ENCODE data around the gene DMRTB1. TPM values are rescaled to one million over a fixed set of nuclear protein-coding genes. Genes with fewer than 3 reads are reported as not detected.

The DMRTB1 gene
- total and polyA plus RNA-seq, 9 of the 15 experiments (the other 6 are each of a cell fraction or from before 2014, with no cell fraction given): 0.06 to 0.35 (median 0.13) TPM; not detected in 3

- no peaks in the 10 kb centered on the region for H3K9me1 ChIP-seq (ENCODE audit: control insufficient read depth, insufficient read depth, low read length)
- no peak for DNase-seq (ENCODE audit: extremely low read depth in 1 of 4, low spot score in 3 of 4)
- no peak overlapping the region for H3K4me2 ChIP-seq (ENCODE audit: insufficient read depth, low read length)
- whole genome bisulfite sequencing (ENCODE audit: insufficient coverage, low coverage, missing lambda C conversion rate): 4% methylated on average over 4 of the region's 4 CpGs
- ChIA-PET POLR2A (interaction anchor here (1.5 kb wide), 1 partner anchor 17 kb away, joined by 3 read pairs; no protein-coding TSS in a partner anchor), CTCF (ENCODE audit: low intra/inter-chr PET ratio) (no interaction called here)
- H3K27me3 ChIP-seq (ENCODE audit: control insufficient read depth in 2 of 2, insufficient read depth in 2 of 2, low read length in 2 of 2): peaks cover 0 to 2% of the 10 kb centered on the region in 2 experiments; a peak in 2 of 5 replicates
- H3K4me3 ChIP-seq: no peak overlapping the region
- no peak for FAIRE-seq
- in situ Hi-C loops (cut with MboI): no loop called here
- H3K9ac ChIP-seq (ENCODE audit: insufficient read depth in 1 of 2, low read depth in 2 of 2, low read length in 2 of 2): no peak overlapping the region
- intact Hi-C loops (cut with micrococcal nuclease): no loop called here
- BruUV-seq (replicated peaks): no TSS peak
- no peak overlapping the region for H3K27ac ChIP-seq (ENCODE audit: extremely low read depth, low read depth, low read length)
- H2AFZ ChIP-seq (ENCODE audit: low read depth, low read length): no peak overlapping the region
- peaks cover 0 to 5% of the 10 kb centered on the region in 2 experiments; a peak in 2 of 5 replicates for H3K4me1 ChIP-seq (replicated peaks in 1 of 2; ENCODE audit: control insufficient read depth in 2 of 2, insufficient read depth in 2 of 2, low read length in 2 of 2)
- H3K9me3 ChIP-seq (replicated peaks; ENCODE audit: control insufficient read depth, insufficient read depth, low read depth, low read length): no peaks in the 10 kb centered on the region
- no peaks in the 10 kb centered on the region for H3K36me3 ChIP-seq (ENCODE audit: control insufficient read depth, insufficient read depth, low read length)
- H3K79me2 ChIP-seq (ENCODE audit: control insufficient read depth, insufficient read depth, low read length): no peaks in the 10 kb centered on the region
- no peaks in the 10 kb centered on the region for H4K20me1 ChIP-seq (replicated peaks; ENCODE audit: control insufficient read depth, insufficient read depth, low read length)
- ATAC-seq: no peak
- TF ChIP-seq BCLAF1 (IDR thresholded peaks at IDR 0.05; ENCODE audit: borderline replicate concordance in 1 of 2, control insufficient read depth in 1 of 2, low read depth in 2 of 2, low read length in 1 of 2) (no peak), ZNF146 (CRISPR knock-in tag; IDR thresholded peaks at IDR 0.05; ENCODE audit: unreplicated experiment) (no peak), LEF1 (IDR thresholded peaks at IDR 0.05) (no peak), ZNF318 (IDR thresholded peaks at IDR 0.05; ENCODE audit: borderline replicate concordance in 1 of 2, low read depth in 1 of 2) (no peak), IFI16 (CRISPR knock-in tag; IDR thresholded peaks at IDR 0.05) (no peak), TEAD4 (IDR thresholded peaks at IDR 0.05; ENCODE audit: low read length) (no peak), TEAD4 (CRISPR knock-in tag; IDR thresholded peaks at IDR 0.05; ENCODE audit: borderline replicate concordance) (no peak), ZNF316 (IDR thresholded peaks at IDR 0.05) (no peak), ERF (CRISPR knock-in tag; IDR thresholded peaks at IDR 0.05) (no peak), DLX4 (CRISPR knock-in tag; IDR thresholded peaks at IDR 0.05) (no peak), TAF7 (tag; IDR thresholded peaks at IDR 0.05) (no peak), MCM7 (IDR thresholded peaks at IDR 0.05) (no peak)
Measured at GRCh38 chr1:53447413-53447812, 11.8 kb upstream of the DMRTB1 start.

Data from K562 (cell line).